ENCODE results near the gene TIMM17A.
"Not testable (repeated sequence)": the region's sequence is repeated elsewhere in the genome, so short reads cannot be mapped to it uniquely, and the experiment has no call there.

The TIMM17A gene

GRCh38 chr1:202013603-202014002, 58.3 kb downstream of the TIMM17A start:
- Mint-ChIP-seq H3K27ac (no peak overlapping the region), H3K27me3 (no peaks in the 10 kb centered on the region), H3K4me1 (ENCODE audit: low read depth) (no peaks in the 10 kb centered on the region), H3K9me3 (ENCODE audit: low read depth) (no peaks in the 10 kb centered on the region), H3K4me3 (no peak overlapping the region), H3K36me3 (peaks cover 2% of the 10 kb centered on the region)

- Mint-ChIP-seq H3K36me3 (peaks cover 2% of the 10 kb centered on the region), H3K27ac (no peak overlapping the region), H3K9me3 (ENCODE audit: low read depth) (no peaks in the 10 kb centered on the region), H3K4me3 (no peak overlapping the region), H3K4me1 (ENCODE audit: low read depth) (peaks cover 3% of the 10 kb centered on the region), H3K27me3 (peaks cover 4% of the 10 kb centered on the region)
Observed at GRCh38 chr1:202014060-202014459, 58.8 kb downstream of the TIMM17A start.

GRCh38 chr1:202014915-202015661, 59.8 kb downstream of the TIMM17A start:
- Mint-ChIP-seq H3K4me3 (no peak overlapping the region), H3K4me1 (ENCODE audit: low read depth) (peaks cover 3% of the 10 kb centered on the region), H3K9me3 (ENCODE audit: low read depth) (no peaks in the 10 kb centered on the region), H3K36me3 (peaks cover 2% of the 10 kb centered on the region), H3K27me3 (peaks cover 5% of the 10 kb centered on the region), H3K27ac (no peak overlapping the region)

- H3K27me3 Mint-ChIP-seq, result peaks cover 5% of the 10 kb centered on the region
- H3K27ac Mint-ChIP-seq, result no peak overlapping the region
- peaks cover 3% of the 10 kb centered on the region for H3K4me1 Mint-ChIP-seq (ENCODE audit: low read depth)
- no peak overlapping the region for H3K4me3 Mint-ChIP-seq
- H3K36me3 Mint-ChIP-seq, result peaks cover 2% of the 10 kb centered on the region
- H3K9me3 Mint-ChIP-seq (ENCODE audit: low read depth), result no peaks in the 10 kb centered on the region
Observed at GRCh38 chr1:202015662-202015937, 60.3 kb downstream of the TIMM17A start.

- Mint-ChIP-seq H3K9me3 (ENCODE audit: low read depth) (no peaks in the 10 kb centered on the region), H3K27me3 (peaks cover 5% of the 10 kb centered on the region), H3K4me1 (ENCODE audit: low read depth) (peaks cover 3% of the 10 kb centered on the region), H3K4me3 (no peak overlapping the region), H3K36me3 (peaks cover 2% of the 10 kb centered on the region), H3K27ac (no peak overlapping the region)
Observed at GRCh38 chr1:202016022-202016810, 60.9 kb downstream of the TIMM17A start.

- peaks cover 2% of the 10 kb centered on the region for H3K36me3 Mint-ChIP-seq
- no peaks in the 10 kb centered on the region for H3K9me3 Mint-ChIP-seq (ENCODE audit: low read depth)
- peaks cover 3% of the 10 kb centered on the region for H3K4me1 Mint-ChIP-seq (ENCODE audit: low read depth)
- peaks cover 5% of the 10 kb centered on the region for H3K27me3 Mint-ChIP-seq
- no peak overlapping the region for H3K4me3 Mint-ChIP-seq
- no peak overlapping the region for H3K27ac Mint-ChIP-seq
Observed at GRCh38 chr1:202016811-202017748, 61.8 kb downstream of the TIMM17A start.

GRCh38 chr1:202017749-202018467, 62.6 kb downstream of the TIMM17A start:
- Mint-ChIP-seq H3K27ac (no peak overlapping the region), H3K4me1 (ENCODE audit: low read depth) (peaks cover 3% of the 10 kb centered on the region), H3K27me3 (peaks cover 5% of the 10 kb centered on the region), H3K9me3 (ENCODE audit: low read depth) (no peaks in the 10 kb centered on the region), H3K36me3 (peaks cover 2% of the 10 kb centered on the region), H3K4me3 (no peak overlapping the region)

GRCh38 chr1:202018468-202019234, 63.3 kb downstream of the TIMM17A start:
- Mint-ChIP-seq H3K36me3 (peaks cover 2% of the 10 kb centered on the region), H3K9me3 (ENCODE audit: low read depth) (no peaks in the 10 kb centered on the region), H3K27me3 (peaks cover 5% of the 10 kb centered on the region), H3K4me3 (no peak overlapping the region), H3K4me1 (ENCODE audit: low read depth) (peaks cover 3% of the 10 kb centered on the region), H3K27ac (no peak overlapping the region)

- not testable (repeated sequence) for H3K9me3 Mint-ChIP-seq (ENCODE audit: low read depth); H3K4me3 Mint-ChIP-seq; H3K36me3 Mint-ChIP-seq; H3K27ac Mint-ChIP-seq; H3K4me1 Mint-ChIP-seq (ENCODE audit: low read depth); H3K27me3 Mint-ChIP-seq
Observed at GRCh38 chr1:202019235-202019558, 63.9 kb downstream of the TIMM17A start.

Data from activated naive CD8-positive, alpha-beta T cell (primary cell).